T-helper 2 cell treated with Interferon-gamma antibody and Interleukin-4, amounts not matched to agents 5 μg/mL and 100 μg/mL, for 36 hours (primary cell): ENCODE data around the gene KNDC1.
A peak's percentile ranks its signal among the peaks of the same experiment; 100 is the strongest.

Experiments
- DNase-seq: peaks from one replicate; pipeline ENCODE4 v3.0.0; 2021; ENCODE audit warnings: low spot score
- H3K27ac Mint-ChIP-seq: one replicate; pipeline ENCODE4 v1.8.0; 2021; ENCODE audit warnings: mild to moderate bottlenecking, mixed read lengths
- H3K27me3 Mint-ChIP-seq: one replicate; pipeline ENCODE4 v1.8.0; 2021; ENCODE audit warnings: low read depth, mixed read lengths
- H3K36me3 Mint-ChIP-seq: one replicate; pipeline ENCODE4 v1.8.0; 2021; ENCODE audit warnings: low read depth, mixed read lengths
- H3K4me1 Mint-ChIP-seq: one replicate; pipeline ENCODE4 v1.8.0; 2021; ENCODE audit warnings: low read depth, mixed read lengths
- H3K4me3 Mint-ChIP-seq: one replicate; pipeline ENCODE4 v1.8.0; 2022; ENCODE audit warnings: mild to moderate bottlenecking, moderate library complexity, mixed read lengths
- H3K9me3 Mint-ChIP-seq: one replicate; pipeline ENCODE4 v1.8.0; 2021; ENCODE audit warnings: mixed read lengths

The KNDC1 gene

GRCh38 chr10:133247681-133248333 lies 87.8 kb downstream of the KNDC1 start:
- Mint-ChIP-seq H3K36me3 (no peaks in the 10 kb centered on the region), H3K9me3 (no peaks in the 10 kb centered on the region), H3K4me3 (no peak overlapping the region), H3K4me1 (peaks cover 3% of the 10 kb centered on the region), H3K27me3 (peaks cover 8% of the 10 kb centered on the region), H3K27ac (no peak overlapping the region)
- no peak for DNase-seq

GRCh38 chr10:133248334-133248715 lies 88.3 kb downstream of the KNDC1 start:
- no peaks in the 10 kb centered on the region for H3K9me3 Mint-ChIP-seq
- H3K27ac Mint-ChIP-seq, result no peak overlapping the region
- H3K36me3 Mint-ChIP-seq, result no peaks in the 10 kb centered on the region
- peaks cover 3% of the 10 kb centered on the region for H3K4me1 Mint-ChIP-seq
- H3K4me3 Mint-ChIP-seq, result no peak overlapping the region
- H3K27me3 Mint-ChIP-seq, result peaks cover 4% of the 10 kb centered on the region
- DNase-seq, result no peak

GRCh38 chr10:133249094-133249780 lies 89.2 kb downstream of the KNDC1 start:
- H3K27me3 Mint-ChIP-seq, result peaks cover 4% of the 10 kb centered on the region
- H3K4me3 Mint-ChIP-seq, result no peak overlapping the region

GRCh38 chr10:133249975-133250754 lies 90.1 kb downstream of the KNDC1 start:
- Mint-ChIP-seq H3K4me3 (no peak overlapping the region), H3K27ac (peak overlapping the region; percentile 1), H3K9me3 (no peaks in the 10 kb centered on the region), H3K36me3 (no peaks in the 10 kb centered on the region), H3K4me1 (peaks cover 3% of the 10 kb centered on the region), H3K27me3 (peaks cover 4% of the 10 kb centered on the region)
- DNase-seq, result no peak

More at GRCh38 chr10:133249094-133249780, 89.2 kb downstream of the KNDC1 start:
- no peaks in the 10 kb centered on the region for H3K36me3 Mint-ChIP-seq
- no peaks in the 10 kb centered on the region for H3K9me3 Mint-ChIP-seq
- peaks cover 3% of the 10 kb centered on the region for H3K4me1 Mint-ChIP-seq
- no peak for DNase-seq
- no peak overlapping the region for H3K27ac Mint-ChIP-seq

GRCh38 chr10:133251388-133252222 lies 91.6 kb downstream of the KNDC1 start:
- no peaks in the 10 kb centered on the region for H3K9me3 Mint-ChIP-seq
- H3K36me3 Mint-ChIP-seq, result no peaks in the 10 kb centered on the region
- no peak overlapping the region for H3K27ac Mint-ChIP-seq
- no peak for DNase-seq
- H3K27me3 Mint-ChIP-seq, result peaks cover 4% of the 10 kb centered on the region
- no peak overlapping the region for H3K4me3 Mint-ChIP-seq
- peaks cover 3% of the 10 kb centered on the region for H3K4me1 Mint-ChIP-seq

GRCh38 chr10:133252223-133252552 lies 92.2 kb downstream of the KNDC1 start:
- no peaks in the 10 kb centered on the region for H3K36me3 Mint-ChIP-seq
- peaks cover 3% of the 10 kb centered on the region for H3K4me1 Mint-ChIP-seq
- H3K27me3 Mint-ChIP-seq, result peaks cover 4% of the 10 kb centered on the region
- H3K9me3 Mint-ChIP-seq, result no peaks in the 10 kb centered on the region
- no peak overlapping the region for H3K27ac Mint-ChIP-seq
- no peak overlapping the region for H3K4me3 Mint-ChIP-seq
- DNase-seq, result no peak

GRCh38 chr10:133253361-133253955 lies 93.4 kb downstream of the KNDC1 start:
- DNase-seq, result no peak
- no peaks in the 10 kb centered on the region for H3K36me3 Mint-ChIP-seq
- no peak overlapping the region for H3K27ac Mint-ChIP-seq
- no peaks in the 10 kb centered on the region for H3K9me3 Mint-ChIP-seq
- H3K4me1 Mint-ChIP-seq, result peaks cover 10% of the 10 kb centered on the region
- no peak overlapping the region for H3K4me3 Mint-ChIP-seq
- H3K27me3 Mint-ChIP-seq, result peaks cover 4% of the 10 kb centered on the region

GRCh38 chr10:133254421-133255120 lies 94.6 kb downstream of the KNDC1 start:
- Mint-ChIP-seq H3K36me3 (no peaks in the 10 kb centered on the region), H3K27me3 (peaks cover 4% of the 10 kb centered on the region), H3K4me1 (peaks cover 16% of the 10 kb centered on the region), H3K4me3 (no peak overlapping the region), H3K27ac (no peak overlapping the region), H3K9me3 (no peaks in the 10 kb centered on the region)
- no peak for DNase-seq

- H3K27ac Mint-ChIP-seq, result no peak overlapping the region
- H3K9me3 Mint-ChIP-seq, result no peaks in the 10 kb centered on the region
- peaks cover 1% of the 10 kb centered on the region for H3K27me3 Mint-ChIP-seq
- H3K4me1 Mint-ChIP-seq, result peaks cover 24% of the 10 kb centered on the region
- H3K36me3 Mint-ChIP-seq, result no peaks in the 10 kb centered on the region
- H3K4me3 Mint-ChIP-seq, result no peak overlapping the region
- no peak for DNase-seq
Measured at GRCh38 chr10:133255323-133255722, 95.3 kb downstream of the KNDC1 start.

GRCh38 chr10:133257489-133258065 lies 97.6 kb downstream of the KNDC1 start:
- peak overlapping the region; percentile 84 for H3K27ac Mint-ChIP-seq
- DNase-seq, result no peak
- H3K27me3 Mint-ChIP-seq, result no peaks in the 10 kb centered on the region
- H3K4me1 Mint-ChIP-seq, result peaks cover 38% of the 10 kb centered on the region
- no peaks in the 10 kb centered on the region for H3K9me3 Mint-ChIP-seq
- H3K4me3 Mint-ChIP-seq, result peak overlapping the region; percentile 70
- peaks cover 2% of the 10 kb centered on the region for H3K36me3 Mint-ChIP-seq

- H3K9me3 Mint-ChIP-seq, result no peaks in the 10 kb centered on the region
- H3K36me3 Mint-ChIP-seq, result peaks cover 8% of the 10 kb centered on the region
- DNase-seq, result peak; percentile 51
- H3K27me3 Mint-ChIP-seq, result no peaks in the 10 kb centered on the region
- H3K27ac Mint-ChIP-seq, result peak overlapping the region; percentile 84
- H3K4me3 Mint-ChIP-seq, result peak overlapping the region; percentile 61
- peaks cover 43% of the 10 kb centered on the region for H3K4me1 Mint-ChIP-seq
Measured at GRCh38 chr10:133258066-133258817, 98.2 kb downstream of the KNDC1 start.
